GM12878 (cell line): Measurements from ENCODE around the gene PSMB7. TPM values are rescaled to one million over a fixed set of nuclear protein-coding genes. Genes with fewer than 3 reads are reported as not detected.
A peak's percentile ranks its signal among the peaks of the same experiment; 100 is the strongest.

Experiments
- ATAC-seq: fragments of 200-7000 bp; cut with Tn5 transposase; 3 replicates; pipeline ENCODE4 v1.9.1; 2020; ENCODE audit warnings: mild to moderate bottlenecking, moderate library complexity
- BruUV-seq: library from RNA; stranded (reverse); fragments of 400-500 nt; replicated peaks from 2 replicates; lab custom pipeline; 2021; lab: Mats Ljungman, UMichigan
- CTCF ChIA-PET: fragments of 300-600 bp; sonication (Branson Sonifier 250); formaldehyde crosslinking; extraction: SDS; loops from one replicate; lab custom pipeline; 2021; ENCODE audit warnings: inconsistent platforms; lab: Yijun Ruan, JAX
- POLR2A ChIA-PET: fragments of 350-600 bp; formaldehyde crosslinking; extraction: SDS; loops from one replicate; lab custom pipeline; 2021; ENCODE audit warnings: inconsistent platforms; lab: Charles Lee
- RAD21 ChIA-PET: fragments of 300-600 bp; sonication (Branson Sonifier 250); formaldehyde crosslinking; loops from one replicate; lab custom pipeline; 2023; ENCODE audit warnings: antibody characterized with exemption; ENCODE audit not compliant: unreplicated experiment; lab: Charles Lee
- SMC1A ChIA-PET: fragments of 300-600 bp; sonication (Branson Sonifier 250); formaldehyde crosslinking; loops from one replicate; lab custom pipeline; 2023; ENCODE audit not compliant: unreplicated experiment, uncharacterized antibody; lab: Charles Lee
- DNase-seq: peaks from one replicate; pipeline ENCODE4 v3.0.0-alpha.2; 2011; ENCODE audit warnings: low read depth, low spot score
- FAIRE-seq: peaks from 3 replicates; lab custom pipeline; 2011; peaks lifted over from hg19 to GRCh38; lab: Jason Lieb, UNC
- H2AFZ ChIP-seq: 2 replicates; pipeline ENCODE4 v1.6.0; 2011; ENCODE audit warnings: low read depth, low read length, control low read depth; ENCODE audit not compliant: control insufficient read depth
- H3K27ac ChIP-seq: 2 replicates; pipeline ENCODE4 v1.5.1; 2011; ENCODE audit warnings: control low read depth; ENCODE audit not compliant: control insufficient read depth, insufficient read depth
- H3K27me3 ChIP-seq, 2 experiments: replicated peaks in 1 of 2; 2 replicates each; pipeline versions ENCODE4 v1.6.0 to v1.6.1; 2011; ENCODE audit warnings: low read length in 1 of 2; ENCODE audit not compliant: control insufficient read depth in 2 of 2, insufficient read depth in 2 of 2
- H3K36me3 ChIP-seq, 2 experiments: 2 replicates each; pipeline ENCODE4 v1.5.1; 2011; ENCODE audit warnings: low read length in 1 of 2; ENCODE audit not compliant: control insufficient read depth in 2 of 2, insufficient read depth in 2 of 2
- H3K4me1 ChIP-seq: 2 replicates; pipeline ENCODE4 v1.6.1; 2011; ENCODE audit warnings: mild to moderate bottlenecking, low read length, moderate library complexity, mixed read lengths; ENCODE audit not compliant: control insufficient read depth, insufficient read depth
- H3K4me2 ChIP-seq: 2 replicates; pipeline ENCODE4 v1.6.0; 2011; ENCODE audit warnings: control low read depth; ENCODE audit not compliant: control insufficient read depth, insufficient read depth
- H3K4me3 ChIP-seq: fragments of 200-600 bp; sonication (generic); 2 replicates; pipeline ENCODE4 v1.5.1; 2016
- H3K79me2 ChIP-seq: 2 replicates; pipeline ENCODE4 v1.6.0; 2011; ENCODE audit warnings: low read length; ENCODE audit not compliant: control insufficient read depth, insufficient read depth
- H3K9ac ChIP-seq: 2 replicates; pipeline ENCODE4 v1.8.0; 2011; ENCODE audit warnings: low read length, control low read depth, mixed read lengths; ENCODE audit not compliant: control insufficient read depth, insufficient read depth
- H3K9me3 ChIP-seq: replicated peaks from 3 replicates; pipeline ENCODE4 v1.5.1; 2011; ENCODE audit warnings: mild to moderate bottlenecking, low read length; ENCODE audit not compliant: control insufficient read depth, insufficient read depth
- H4K20me1 ChIP-seq: 2 replicates; pipeline ENCODE4 v1.6.0; 2011; ENCODE audit not compliant: control insufficient read depth, insufficient read depth
- BCLAF1 ChIP-seq: fragments of 450-650 bp; IDR thresholded peaks from 2 replicates; pipeline ENCODE4 v1.6.1; 2017; ENCODE audit warnings: antibody characterized with exemption, mild to moderate bottlenecking, moderate library complexity
- CEBPZ ChIP-seq: fragments of 150-350 bp; IDR thresholded peaks from 2 replicates; pipeline ENCODE4 v1.6.1; 2016; ENCODE audit warnings: low read depth, low read length
- ETV6 ChIP-seq, 2 experiments: fragments of 450-650 bp in 1 of 2; IDR thresholded peaks in 1 of 2; conservative IDR thresholded peaks in 1 of 2; 2 replicates each; pipeline ENCODE4 v1.6.1; 2014; ENCODE audit warnings: antibody characterized with exemption in 1 of 2, borderline replicate concordance in 1 of 2, low read depth in 1 of 2, mild to moderate bottlenecking in 1 of 2, moderate library complexity in 1 of 2
- FOXK2 ChIP-seq: fragments of 450-650 bp; IDR thresholded peaks from 2 replicates; pipeline ENCODE4 v1.6.1; 2017; ENCODE audit warnings: mild to moderate bottlenecking, moderate library complexity
- JUND ChIP-seq: IDR thresholded peaks from 2 replicates; pipeline ENCODE4 v1.6.1; 2012; ENCODE audit warnings: low read depth, mild to moderate bottlenecking, low read length, improper control_type of control experiment, moderate library complexity
- MTA3 ChIP-seq: IDR thresholded peaks from 2 replicates; pipeline ENCODE4 v1.6.1; 2012; ENCODE audit warnings: low read length, inconsistent platforms, borderline replicate concordance
- YBX1 ChIP-seq: fragments of 450-650 bp; IDR thresholded peaks from 2 replicates; pipeline ENCODE4 v1.6.1; 2016; ENCODE audit warnings: antibody characterized with exemption
- ZNF207 ChIP-seq: fragments of 450-650 bp; IDR thresholded peaks from 2 replicates; pipeline ENCODE4 v1.6.1; 2014; ENCODE audit warnings: antibody characterized with exemption, mild to moderate bottlenecking, borderline replicate concordance
- ZNF592 ChIP-seq: fragments of 450-650 bp; IDR thresholded peaks from 2 replicates; pipeline ENCODE4 v1.6.1; 2017; ENCODE audit warnings: mild to moderate bottlenecking, moderate library complexity
- in situ Hi-C: fragments of 300-500 bp; cut with MboI; formaldehyde crosslinking; loops from 9 replicates; pipeline ENCODE4 v1.14.3; 2018; ENCODE audit warnings: mixed read lengths
- intact Hi-C: fragments of 100-400 bp; cut with micrococcal nuclease; formaldehyde crosslinking; loops from one replicate; pipeline ENCODE4 v1.14.2; 2022; ENCODE audit not compliant: unreplicated experiment
- polyA plus RNA-seq, 11 experiments: library from polyadenylated mRNA; depleted of rRNA in 4 of 11; unstranded in 6 of 11; stranded (reverse) in 5 of 11; fragments of >200 nt; fragmentation: Nextera tagmentation in 4 of 11; fragmentation: Illumina TruSeq in 1 of 11; extraction: Ambion mirVana in 4 of 11; extraction: Trizol in 1 of 11; gene quantifications; 1 replicate in 1 of 11; 2 replicates in 10 of 11; pipeline versions ENCODE4 v1.2.1 to v1.2.3, GENCODE V29; 2011 to 2016; ENCODE audit warnings: inconsistent platforms in 2 of 11, missing spikeins in 2 of 11, low read depth in 1 of 11
- total RNA-seq, 4 experiments: library from RNA; depleted of rRNA in 3 of 4; stranded (reverse); fragments of >200 nt in 3 of 4; fragmentation: Illumina TruSeq in 1 of 4; extraction: Trizol in 1 of 4; gene quantifications; 2 replicates each; pipeline versions ENCODE4 v1.2.1 to v1.2.3, GENCODE V29; 2013 to 2021

Gene PSMB7
- total and polyA plus RNA-seq, 10 of the 15 experiments (the other 5 are each of a cell fraction or from before 2014, with no cell fraction given) = 174 to 564 (median 268) TPM

- ChIA-PET CTCF (no interaction called here), POLR2A (interaction anchor here (1.4 kb wide), 1 partner anchor 15 kb away, joined by 4 read pairs; no protein-coding TSS in a partner anchor)
- H3K9me3 ChIP-seq = peaks cover 3% of the 10 kb centered on the region; the same call in 1 of the 3 replicates
- TF ChIP-seq FOXK2 (no peak), MTA3 (no peak), BCLAF1 (no peak), CEBPZ (no peak), YBX1 (no peak), ZNF592 (no peak), ZNF207 (no peak), ETV6 (conservative IDR thresholded peaks at IDR 0.05 in 1 of 2, IDR thresholded peaks at IDR 0.05 in 1 of 2; ENCODE audit: borderline replicate concordance in 1 of 2, low read depth in 1 of 2) (no peak), JUND (no peak)
Observed at GRCh38 chr9:124436320-124436719, 21.1 kb upstream of the PSMB7 start.

More at GRCh38 chr9:124436320-124436719, 21.1 kb upstream of the PSMB7 start:
- RAD21 ChIA-PET = interaction anchor here (0.7 kb wide), 2 partner anchors 1401 to 1885 kb away, joined by 3 to 4 read pairs; no protein-coding TSS in a partner anchor
- Histone ChIP-seq H3K79me2 (no peaks in the 10 kb centered on the region), H3K9ac (no peak overlapping the region), H4K20me1 (no peaks in the 10 kb centered on the region), H3K4me1 (peaks cover 9% of the 10 kb centered on the region), H3K36me3 (no peaks in the 10 kb centered on the region), H3K27ac (no peak overlapping the region), H3K4me2 (peak overlapping the region; percentile 33; the same call in 1 of the 2 replicates), H2AFZ (no peak overlapping the region; the same call in 1 of the 2 replicates), H3K4me3 (no peak overlapping the region), H3K27me3 (no peaks in the 10 kb centered on the region)
- in situ Hi-C loops = no loop called here
- no TSS peak for BruUV-seq
- no peak for FAIRE-seq
- DNase-seq = peak; percentile 39
- SMC1A ChIA-PET = interaction anchor here (0.6 kb wide), 2 partner anchors 287 to 335 kb away, joined by 3 read pairs; no protein-coding TSS in a partner anchor
- ATAC-seq = peak; percentile 59
- intact Hi-C loops = no loop called here
